Upper lobe of left lung (tissue), 4 donors: ENCODE results near the gene STIL.

Source experiments
- EP300 ChIP-seq, 4 donors: sonication (generic); formaldehyde crosslinking; IDR thresholded peaks; one replicate each; pipeline ENCODE4 v1.5.1; 2017; ENCODE audit warnings: antibody characterized with exemption in 4 of 4, control low read depth in 2 of 4
- TF ChIP-seq, protein P1 (sequence below), 6 experiments: fragments of 450-650 bp in 4 of 6; fragments of 200-600 bp in 2 of 6; sonication (generic) in 2 of 6; IDR thresholded peaks; one replicate each; pipeline ENCODE4 v1.5.1; 2016 to 2019; ENCODE audit warnings: antibody characterized with exemption in 6 of 6

DNA sequence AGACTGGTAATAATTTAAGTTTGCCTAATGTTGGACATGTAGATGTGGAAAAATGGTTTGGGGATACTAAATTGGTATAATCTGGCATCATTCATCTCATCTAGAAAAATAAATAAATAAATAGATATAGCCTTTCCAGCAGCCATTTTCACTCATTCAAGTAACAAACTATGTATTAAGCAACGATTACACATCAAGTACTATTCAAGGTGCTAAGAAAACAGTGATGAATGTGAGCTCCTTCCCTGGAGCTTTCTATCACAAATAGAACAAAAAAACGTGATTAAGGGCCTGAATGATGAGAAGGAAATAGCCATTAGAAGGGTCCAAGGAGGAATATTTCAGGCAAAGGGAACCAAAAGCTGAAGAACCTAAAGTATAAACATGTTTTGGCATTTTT, 37.1 kb downstream of the STIL start:
- TF ChIP-seq, protein P1, sequence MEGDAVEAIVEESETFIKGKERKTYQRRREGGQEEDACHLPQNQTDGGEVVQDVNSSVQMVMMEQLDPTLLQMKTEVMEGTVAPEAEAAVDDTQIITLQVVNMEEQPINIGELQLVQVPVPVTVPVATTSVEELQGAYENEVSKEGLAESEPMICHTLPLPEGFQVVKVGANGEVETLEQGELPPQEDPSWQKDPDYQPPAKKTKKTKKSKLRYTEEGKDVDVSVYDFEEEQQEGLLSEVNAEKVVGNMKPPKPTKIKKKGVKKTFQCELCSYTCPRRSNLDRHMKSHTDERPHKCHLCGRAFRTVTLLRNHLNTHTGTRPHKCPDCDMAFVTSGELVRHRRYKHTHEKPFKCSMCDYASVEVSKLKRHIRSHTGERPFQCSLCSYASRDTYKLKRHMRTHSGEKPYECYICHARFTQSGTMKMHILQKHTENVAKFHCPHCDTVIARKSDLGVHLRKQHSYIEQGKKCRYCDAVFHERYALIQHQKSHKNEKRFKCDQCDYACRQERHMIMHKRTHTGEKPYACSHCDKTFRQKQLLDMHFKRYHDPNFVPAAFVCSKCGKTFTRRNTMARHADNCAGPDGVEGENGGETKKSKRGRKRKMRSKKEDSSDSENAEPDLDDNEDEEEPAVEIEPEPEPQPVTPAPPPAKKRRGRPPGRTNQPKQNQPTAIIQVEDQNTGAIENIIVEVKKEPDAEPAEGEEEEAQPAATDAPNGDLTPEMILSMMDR (IDR thresholded peaks at IDR 0.05) = no peak
- TF ChIP-seq EP300 (IDR thresholded peaks at IDR 0.05) = no peak
